ENCODE data around the gene FSD1.

FSD1 gene

GRCh38 chr19:4298810-4299550 is 5.4 kb upstream of the FSD1 start:
- no peak for FAIRE-seq
- no peak for DNase-seq (ENCODE audit: insufficient read length, low spot score)
- no peak for TF ChIP-seq CTCF (IDR thresholded peaks at IDR 0.05; ENCODE audit: insufficient read depth, missing control alignments)

- no peak for TF ChIP-seq CTCF (IDR thresholded peaks at IDR 0.05; ENCODE audit: insufficient read depth, missing control alignments)
- FAIRE-seq (no peak), DNase-seq (ENCODE audit: insufficient read length, low spot score) (no peak)
Observed at GRCh38 chr19:4300589-4300988, 3.8 kb upstream of the FSD1 start.

- no peak for FAIRE-seq
- DNase-seq (ENCODE audit: insufficient read length, low spot score) = no peak
- no peak for TF ChIP-seq CTCF (IDR thresholded peaks at IDR 0.05; ENCODE audit: insufficient read depth, missing control alignments)
Observed at GRCh38 chr19:4301590-4302242, 2.7 kb upstream of the FSD1 start.

GRCh38 chr19:4302243-4302640 is 2.2 kb upstream of the FSD1 start, which contains the start of gene TMIGD2:
Gene TMIGD2, minus strand, starts transcription at chr19:4302389. Its CDS starts 4 bp downstream, at chr19:4302385.
- FAIRE-seq (no peak), DNase-seq (ENCODE audit: insufficient read length, low spot score) (no peak)
- TF ChIP-seq CTCF (IDR thresholded peaks at IDR 0.05; ENCODE audit: insufficient read depth, missing control alignments) = no peak

- FAIRE-seq (no peak), DNase-seq (ENCODE audit: insufficient read length, low spot score) (no peak)
- TF ChIP-seq CTCF (IDR thresholded peaks at IDR 0.05; ENCODE audit: insufficient read depth, missing control alignments) = no peak
Observed at GRCh38 chr19:4303819-4304537, 420 bp upstream of the FSD1 start.

- FAIRE-seq (no peak), DNase-seq (ENCODE audit: insufficient read length, low spot score) (no peak)
- TF ChIP-seq CTCF (IDR thresholded peaks at IDR 0.05; ENCODE audit: insufficient read depth, missing control alignments) = no peak
Observed at GRCh38 chr19:4305257-4305612, 837 bp downstream of the FSD1 start.
